Stimulated activated CD4-positive, alpha-beta T cell treated with anti-CD3 and anti-CD28 coated beads, Interleukin-12 subunit alpha, Interleukin-12 subunit beta, amount 100 ng/mL, for 4 hours (primary cell): ENCODE results near the gene KCNQ1.
A peak's percentile ranks its signal among the peaks of the same experiment; 100 is the strongest.

Experiments used
- DNase-seq: peaks from one replicate; pipeline ENCODE4 v3.0.0-alpha.2; 2020

Gene KCNQ1

DNA sequence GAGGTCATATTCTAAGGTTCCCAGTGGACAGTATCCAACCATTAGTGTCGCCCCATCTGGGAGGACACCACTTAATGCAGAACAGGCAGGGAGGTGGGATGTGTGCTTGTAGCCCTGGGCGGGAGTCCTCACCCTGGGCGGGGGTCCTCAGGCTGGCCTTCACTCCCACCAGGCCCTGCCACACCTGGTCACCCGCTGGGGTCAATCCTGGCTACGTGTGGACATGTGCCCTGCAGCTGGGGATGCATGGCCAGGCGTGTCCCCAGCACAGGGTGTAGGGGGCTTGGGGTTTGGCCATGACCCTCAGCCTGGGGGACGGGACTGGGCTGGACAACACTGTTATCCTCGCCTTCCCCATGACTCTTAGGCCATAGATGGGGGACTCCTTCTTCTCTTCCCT lies 19.3 kb upstream of the KCNQ1 start:
- no peak for DNase-seq

DNA sequence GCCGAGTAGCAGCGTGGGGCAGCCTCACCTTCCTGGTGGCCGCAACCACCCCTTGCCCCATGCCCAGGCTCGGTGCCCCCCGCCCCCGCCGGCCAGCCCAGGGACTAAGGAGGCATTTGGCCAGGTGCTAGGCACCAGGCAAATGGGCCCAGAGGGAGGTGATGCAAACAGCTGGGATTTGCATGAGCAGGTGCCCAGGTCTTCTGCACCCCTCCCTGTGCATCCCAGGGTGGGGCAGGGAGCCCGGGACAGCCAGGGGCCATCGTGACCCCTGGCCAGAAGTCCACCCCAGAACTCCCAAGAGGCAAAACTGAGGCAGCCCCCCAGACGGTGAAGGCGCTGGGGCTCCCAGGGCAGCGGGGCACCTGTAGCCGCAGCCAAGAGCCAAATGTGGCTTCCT lies 18.6 kb upstream of the KCNQ1 start:
- DNase-seq = no peak

DNA sequence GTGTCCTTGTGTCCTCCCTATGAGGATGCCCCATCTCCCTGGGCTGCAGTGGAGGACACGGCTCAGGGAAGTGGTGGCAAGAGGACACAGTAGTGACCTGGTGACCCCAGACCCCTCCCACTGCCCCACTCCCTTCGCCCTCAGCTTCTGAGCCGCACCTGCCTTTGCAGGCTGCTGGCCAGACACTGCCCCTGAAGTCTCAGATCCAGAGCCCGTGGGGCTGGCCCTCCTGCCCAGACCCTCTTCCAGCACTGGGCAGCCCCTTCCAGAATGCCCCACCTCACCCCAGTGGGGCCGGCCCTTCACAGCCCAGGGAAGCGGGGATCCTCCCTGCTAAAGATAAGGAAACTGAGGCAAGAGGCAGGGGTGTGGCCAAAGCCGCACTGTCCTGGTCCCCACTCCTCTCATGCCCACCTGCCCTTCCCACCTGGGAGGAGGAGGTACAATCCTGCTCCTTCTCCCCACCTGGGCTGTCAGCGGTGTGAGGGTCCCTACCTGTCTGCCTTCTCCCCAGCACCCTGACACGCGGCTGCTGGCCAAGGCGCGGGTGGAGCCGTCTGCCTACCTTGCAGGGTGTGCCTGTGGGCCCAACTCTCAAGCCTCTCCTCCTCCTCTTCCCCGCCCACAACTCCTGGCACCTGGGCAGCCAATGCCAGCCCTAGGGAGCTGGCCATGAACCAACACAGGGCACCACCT lies 17.8 kb upstream of the KCNQ1 start:
- DNase-seq = no peak

- DNase-seq = no peak
These were observed 17.0 kb upstream of the KCNQ1 start for GRCh38 chr11:2427721-2428321.

- DNase-seq = peak; percentile 89
These were observed 16.4 kb upstream of the KCNQ1 start for GRCh38 chr11:2428322-2428795.

- no peak for DNase-seq
These were observed 13.4 kb upstream of the KCNQ1 start for GRCh38 chr11:2431395-2431794.

DNA sequence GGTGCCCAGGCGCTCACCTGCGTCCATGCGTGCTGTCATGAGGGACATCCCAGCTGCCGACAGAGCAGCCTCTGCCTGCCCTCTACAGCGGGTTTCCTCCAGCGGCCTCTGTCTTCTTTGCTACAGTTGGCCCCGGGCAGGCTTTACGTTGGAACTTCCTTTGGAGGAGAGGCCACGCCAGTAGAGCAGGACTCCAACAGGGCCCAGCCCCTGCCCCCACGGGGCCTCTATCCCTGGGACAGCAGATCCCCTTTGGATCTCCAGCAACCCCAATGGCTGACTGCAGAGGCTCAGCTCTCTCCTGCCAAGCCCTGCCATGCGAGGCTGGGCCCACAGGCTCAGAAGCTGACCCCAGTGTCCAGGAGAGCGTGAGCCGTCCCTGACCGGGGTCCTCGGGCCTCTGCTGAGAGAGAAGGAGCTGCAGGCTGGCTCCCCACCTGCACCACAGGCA lies 12.6 kb upstream of the KCNQ1 start:
- DNase-seq = no peak

GRCh38 chr11:2432628-2433071 lies 12.2 kb upstream of the KCNQ1 start:
- DNase-seq = no peak

DNA sequence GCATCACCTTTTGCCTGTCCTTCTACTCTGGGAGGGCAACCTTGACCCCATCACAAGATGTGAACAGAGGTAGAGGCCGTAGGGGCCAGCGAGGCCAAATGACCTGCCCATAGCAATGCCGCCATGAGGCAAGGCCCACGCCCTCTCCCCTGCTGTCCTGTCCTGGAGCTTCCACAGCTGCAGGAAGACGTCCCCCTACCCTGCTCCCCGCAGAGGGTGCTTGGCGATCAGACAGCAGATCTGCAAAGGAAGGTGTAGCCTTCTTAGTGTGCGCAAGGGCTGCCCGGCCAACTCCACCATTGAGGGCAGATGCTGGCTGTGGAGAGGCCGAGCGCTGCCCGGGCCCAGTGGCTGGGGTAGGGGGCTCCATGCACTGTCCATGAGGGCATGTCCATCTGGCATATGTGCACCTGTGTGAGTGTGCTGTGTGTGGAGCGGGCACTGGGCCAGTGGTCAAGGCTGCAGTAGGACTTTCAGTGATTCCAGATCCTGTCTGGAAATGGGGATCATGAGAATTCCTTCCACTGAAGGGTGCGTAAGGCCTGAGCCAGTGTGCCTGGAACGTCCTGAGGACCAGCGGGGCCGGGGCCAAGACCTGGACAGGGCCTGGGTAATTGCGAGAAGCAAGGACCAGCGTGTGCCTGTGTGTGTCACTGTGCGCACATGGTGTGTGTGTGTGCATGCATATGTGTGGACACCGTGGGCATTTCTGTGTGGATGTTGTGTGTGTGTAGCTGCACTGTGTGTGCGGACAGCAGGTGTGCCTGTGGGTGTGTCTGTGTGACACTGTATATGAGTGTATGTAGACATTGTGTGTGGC lies 11.5 kb upstream of the KCNQ1 start:
- no peak for DNase-seq

DNA sequence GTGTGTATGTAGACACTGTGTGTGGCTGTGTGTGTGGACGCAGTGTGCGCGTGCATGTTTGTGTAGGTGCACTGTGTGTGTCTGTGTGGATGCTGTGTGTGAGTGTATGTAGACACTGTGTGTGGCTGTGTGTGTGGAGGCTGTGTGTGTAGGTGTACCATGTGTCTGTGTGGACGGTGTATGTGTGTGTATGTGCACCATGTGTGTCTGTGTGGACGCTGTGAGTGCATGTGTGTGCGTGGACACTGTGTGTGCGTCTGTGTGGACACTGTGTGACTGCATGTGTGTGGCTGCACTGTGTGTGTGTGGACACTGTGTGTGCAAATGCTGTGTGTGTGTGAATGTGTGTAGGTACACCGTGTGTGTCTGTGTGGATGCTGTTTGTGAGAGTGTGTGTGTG lies 10.8 kb upstream of the KCNQ1 start:
- no peak for DNase-seq

- DNase-seq = no peak
These were observed 10.1 kb upstream of the KCNQ1 start for GRCh38 chr11:2434506-2435255.

DNA sequence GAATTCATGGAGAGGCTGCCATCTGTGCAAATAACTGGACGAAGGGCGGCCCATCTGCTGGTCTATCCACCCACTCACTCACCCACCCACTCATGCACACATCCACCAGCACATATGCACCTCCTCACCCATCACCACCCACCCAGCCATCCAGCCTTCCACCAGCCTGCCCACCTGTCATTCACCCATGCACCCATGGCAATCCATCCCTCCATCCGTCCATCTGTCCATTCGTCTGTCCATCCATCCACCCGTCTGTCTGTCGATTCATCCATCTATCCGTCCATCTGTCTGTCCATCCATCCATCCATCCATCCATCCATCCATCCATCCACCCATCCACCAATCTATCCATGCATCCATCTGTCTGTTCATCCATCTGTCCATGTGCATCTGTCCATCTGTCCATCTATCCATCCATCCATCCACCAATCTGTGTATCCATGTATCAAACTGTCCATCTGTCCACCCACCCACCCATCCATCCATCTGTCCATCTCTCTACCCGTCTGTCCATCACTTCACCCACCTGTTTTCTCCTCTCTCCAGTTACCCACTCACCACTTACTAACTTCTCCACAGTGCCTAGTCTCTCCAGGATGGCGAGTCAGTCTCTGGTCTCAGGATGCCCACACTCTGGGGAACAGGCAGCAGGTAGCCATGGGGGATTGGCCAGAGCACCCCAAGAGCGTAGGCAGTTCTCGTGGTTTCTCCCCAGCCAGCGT lies 9.4 kb upstream of the KCNQ1 start:
- DNase-seq = no peak

DNA sequence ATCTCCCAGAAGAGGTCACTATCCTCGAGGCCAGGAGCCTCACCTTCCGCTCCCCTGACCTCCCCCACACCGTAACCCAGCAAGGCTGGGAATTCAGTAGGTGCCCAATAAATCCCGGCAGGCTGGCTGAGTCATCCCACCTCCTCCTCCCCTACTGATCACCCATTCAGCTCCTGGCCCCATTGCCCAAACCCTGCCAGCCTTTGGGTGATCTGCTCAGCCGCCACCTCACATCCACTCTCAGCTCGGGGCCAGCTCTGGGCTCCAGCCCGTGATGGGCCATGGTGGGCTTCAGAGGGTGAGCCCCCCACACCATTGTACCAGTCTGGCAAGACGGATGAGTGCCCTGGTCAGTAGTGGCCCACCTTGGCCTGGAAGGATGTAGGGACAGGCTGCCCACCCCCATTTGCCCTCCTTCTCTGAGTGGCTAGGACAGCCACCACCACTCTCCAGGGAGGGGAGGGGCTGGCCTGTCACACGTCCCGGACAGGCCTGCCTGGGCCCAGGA lies 8.7 kb upstream of the KCNQ1 start:
- DNase-seq = no peak

GRCh38 chr11:2436521-2437031 lies 8.2 kb upstream of the KCNQ1 start:
- no peak for DNase-seq

DNA sequence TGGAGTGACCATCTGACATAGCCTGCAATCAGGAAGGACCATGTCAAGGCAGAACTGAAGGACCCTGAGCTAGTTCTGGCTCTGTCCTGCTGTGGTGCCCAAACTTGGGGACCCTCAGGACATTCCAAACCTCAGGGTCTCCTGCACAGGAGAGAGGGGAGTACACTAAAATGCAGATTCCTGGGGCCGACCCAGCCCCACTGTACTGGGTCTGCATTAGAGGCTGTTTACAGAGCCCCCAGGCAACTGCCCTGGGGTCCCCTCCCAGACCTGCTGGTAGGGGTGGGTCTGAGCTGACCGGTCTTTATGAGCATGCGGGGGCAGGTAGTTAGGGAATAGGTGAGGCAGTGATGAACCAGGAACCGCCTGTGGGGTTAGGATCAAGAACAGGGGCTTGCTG lies 7.3 kb upstream of the KCNQ1 start:
- DNase-seq = no peak

DNA sequence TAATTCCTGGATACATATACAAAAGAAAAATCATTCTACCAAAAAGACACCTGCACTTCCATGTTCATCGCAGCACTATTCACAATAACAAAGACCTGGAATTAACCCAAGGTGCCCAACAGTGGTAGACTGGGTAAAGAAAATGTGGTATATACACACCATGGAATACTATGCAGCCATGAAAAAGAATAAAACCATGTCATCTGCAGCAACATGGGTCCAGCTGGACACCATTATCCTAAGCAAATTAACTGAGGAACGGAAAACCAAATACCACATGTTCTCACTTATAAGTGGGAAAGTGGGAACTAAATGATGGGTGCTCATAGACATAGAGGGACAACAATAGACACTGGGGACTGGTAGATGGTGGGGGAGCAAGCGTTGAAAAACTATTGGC lies 5.0 kb upstream of the KCNQ1 start:
- DNase-seq = no peak

GRCh38 chr11:2440646-2441045 lies 4.2 kb upstream of the KCNQ1 start:
- no peak for DNase-seq

- no peak for DNase-seq
These were observed 3.6 kb upstream of the KCNQ1 start for GRCh38 chr11:2441171-2441570.

- no peak for DNase-seq
These were observed 2.2 kb upstream of the KCNQ1 start for GRCh38 chr11:2442589-2442988.

DNA sequence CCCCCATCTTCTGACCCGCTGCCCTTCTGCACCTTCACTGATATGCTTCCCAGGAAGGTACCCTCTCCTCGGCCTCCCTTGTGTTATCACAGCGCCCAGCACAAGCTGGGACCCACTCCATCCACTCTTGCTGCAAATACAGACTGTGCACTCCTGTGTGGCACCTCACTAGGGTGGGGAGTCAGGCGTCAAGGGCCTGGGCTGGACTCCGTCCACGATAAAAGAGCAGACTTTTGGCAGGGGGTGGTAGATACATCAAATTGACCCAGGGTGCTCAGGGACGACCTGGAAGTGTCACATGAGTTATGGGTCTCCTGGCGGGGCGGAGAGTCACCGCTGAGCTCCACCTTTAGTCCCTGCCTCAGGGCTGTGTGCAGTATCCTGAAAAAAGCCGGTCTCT lies 1.4 kb upstream of the KCNQ1 start:
- DNase-seq = no peak

GRCh38 chr11:2443881-2444820 lies 657 bp upstream of the KCNQ1 start, which contains the start of gene TRPM5:
TRPM5 (minus strand) TSS chr11:2444514; CDS start chr11:2423036, 21,478 bp downstream.
- DNase-seq = peak; percentile 82
